Neural crest cell (in vitro differentiated cells): Measurements from ENCODE around the gene PIWIL4. TPM values are rescaled to one million over a fixed set of nuclear protein-coding genes. Genes with fewer than 3 reads are reported as not detected.

ENCODE experiments used
- DNase-seq: peaks from one replicate; pipeline ENCODE4 v3.0.0; 2021; ENCODE audit warnings: low read depth, mixed read lengths, low spot score
- H3K27ac Mint-ChIP-seq: one replicate; pipeline ENCODE4 v1.8.0; 2021; ENCODE audit warnings: mild to moderate bottlenecking, mixed read lengths; ENCODE audit not compliant: unreplicated experiment
- H3K27me3 Mint-ChIP-seq: 2 replicates; pipeline ENCODE4 v1.8.0; 2021; ENCODE audit warnings: low read depth, mild to moderate bottlenecking, mixed read lengths
- H3K36me3 Mint-ChIP-seq: 2 replicates; pipeline ENCODE4 v1.8.0; 2021; ENCODE audit warnings: low read depth, mild to moderate bottlenecking, mixed read lengths
- H3K4me1 Mint-ChIP-seq: 2 replicates; pipeline ENCODE4 v1.8.0; 2021; ENCODE audit warnings: mixed read lengths
- H3K4me3 Mint-ChIP-seq: one replicate; pipeline ENCODE4 v1.8.0; 2021; ENCODE audit warnings: mild to moderate bottlenecking, mixed read lengths
- H3K9me3 Mint-ChIP-seq: 2 replicates; pipeline ENCODE4 v1.8.0; 2021; ENCODE audit warnings: mixed read lengths
- total RNA-seq: library from RNA; stranded (reverse); gene quantifications from 2 replicates; pipeline ENCODE4 v1.2.1, GENCODE V29; 2021
- TF ChIP-seq, protein P1 (sequence below): fragments of 200-600 bp; sonication (generic); conservative IDR thresholded peaks from 2 replicates; pipeline ENCODE4 v1.5.0; 2021; ENCODE audit warnings: antibody characterized with exemption, mild to moderate bottlenecking

Gene PIWIL4
- total RNA-seq, 1 donor from 2014 or later = 0.72 TPM

DNA sequence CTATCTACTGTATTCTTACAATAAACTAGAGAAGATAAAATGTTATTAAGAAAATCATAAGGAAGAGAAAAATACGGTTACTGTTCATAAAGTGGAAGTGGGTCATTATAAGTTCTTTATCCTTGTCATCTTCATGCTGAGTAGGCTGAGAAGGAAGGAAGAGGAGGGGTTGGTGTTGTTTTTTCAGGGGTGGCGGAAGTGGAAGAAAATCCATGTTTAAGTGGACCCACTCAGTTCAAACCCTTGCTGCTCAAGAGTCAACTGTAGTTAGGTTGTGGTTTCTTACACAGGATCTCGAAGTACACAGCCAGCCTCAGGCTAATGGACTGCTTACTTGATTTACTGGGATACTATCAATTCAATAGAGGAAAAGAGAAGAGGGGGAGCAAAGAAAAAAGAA lies 63.1 kb downstream of the PIWIL4 start:
- TF ChIP-seq, protein P1, sequence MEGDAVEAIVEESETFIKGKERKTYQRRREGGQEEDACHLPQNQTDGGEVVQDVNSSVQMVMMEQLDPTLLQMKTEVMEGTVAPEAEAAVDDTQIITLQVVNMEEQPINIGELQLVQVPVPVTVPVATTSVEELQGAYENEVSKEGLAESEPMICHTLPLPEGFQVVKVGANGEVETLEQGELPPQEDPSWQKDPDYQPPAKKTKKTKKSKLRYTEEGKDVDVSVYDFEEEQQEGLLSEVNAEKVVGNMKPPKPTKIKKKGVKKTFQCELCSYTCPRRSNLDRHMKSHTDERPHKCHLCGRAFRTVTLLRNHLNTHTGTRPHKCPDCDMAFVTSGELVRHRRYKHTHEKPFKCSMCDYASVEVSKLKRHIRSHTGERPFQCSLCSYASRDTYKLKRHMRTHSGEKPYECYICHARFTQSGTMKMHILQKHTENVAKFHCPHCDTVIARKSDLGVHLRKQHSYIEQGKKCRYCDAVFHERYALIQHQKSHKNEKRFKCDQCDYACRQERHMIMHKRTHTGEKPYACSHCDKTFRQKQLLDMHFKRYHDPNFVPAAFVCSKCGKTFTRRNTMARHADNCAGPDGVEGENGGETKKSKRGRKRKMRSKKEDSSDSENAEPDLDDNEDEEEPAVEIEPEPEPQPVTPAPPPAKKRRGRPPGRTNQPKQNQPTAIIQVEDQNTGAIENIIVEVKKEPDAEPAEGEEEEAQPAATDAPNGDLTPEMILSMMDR = no peak
- H3K4me1 Mint-ChIP-seq = no peaks in the 10 kb centered on the region
- H3K27ac Mint-ChIP-seq = no peak overlapping the region
- peaks cover 5% of the 10 kb centered on the region for H3K36me3 Mint-ChIP-seq
- no peak overlapping the region for H3K4me3 Mint-ChIP-seq
- peaks cover 6% of the 10 kb centered on the region for H3K9me3 Mint-ChIP-seq
- no peaks in the 10 kb centered on the region for H3K27me3 Mint-ChIP-seq
- DNase-seq = no peak

DNA sequence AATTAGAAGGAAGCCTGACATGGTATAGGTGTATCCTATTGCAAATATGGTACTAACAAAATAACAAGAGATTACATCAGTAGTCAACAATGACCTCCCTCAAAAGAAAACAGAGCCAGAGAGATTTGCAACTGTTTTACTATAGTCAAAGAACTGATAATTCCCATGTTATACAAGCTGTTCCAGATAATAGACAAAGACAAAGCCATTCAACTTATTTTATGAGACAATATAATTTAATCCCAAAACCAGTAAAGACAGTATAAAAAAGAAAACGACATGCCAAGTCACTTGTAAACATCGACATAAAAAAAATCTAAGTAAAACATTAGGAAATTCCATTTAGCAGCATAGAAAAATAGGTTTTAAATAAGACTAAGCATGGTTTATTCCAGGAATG lies 65.2 kb downstream of the PIWIL4 start:
- H3K4me1 Mint-ChIP-seq = no peaks in the 10 kb centered on the region
- no peaks in the 10 kb centered on the region for H3K9me3 Mint-ChIP-seq
- H3K27me3 Mint-ChIP-seq = no peaks in the 10 kb centered on the region
- no peak for DNase-seq
- TF ChIP-seq, protein P1 = no peak
- H3K4me3 Mint-ChIP-seq = no peak overlapping the region
- no peaks in the 10 kb centered on the region for H3K36me3 Mint-ChIP-seq
- no peak overlapping the region for H3K27ac Mint-ChIP-seq

DNA sequence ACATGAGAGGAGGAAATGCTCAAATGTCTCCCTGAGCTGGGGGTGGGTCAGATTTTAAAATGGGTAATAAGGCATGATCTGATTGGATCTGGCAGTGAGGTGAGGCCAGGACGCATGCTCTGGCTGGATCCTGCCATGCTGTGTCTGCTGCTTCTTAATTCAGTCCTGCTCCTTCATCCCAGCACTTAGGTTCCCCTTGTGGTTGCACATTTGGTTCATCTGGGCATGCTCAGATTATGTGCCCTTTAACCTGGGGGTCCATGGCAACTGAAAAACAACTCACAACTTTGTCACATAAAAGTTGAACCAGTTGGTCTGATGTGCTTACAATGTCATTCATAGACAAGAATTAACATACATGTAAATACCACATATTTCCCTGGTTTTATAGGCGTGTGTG lies 67.9 kb downstream of the PIWIL4 start:
- H3K27ac Mint-ChIP-seq = no peak overlapping the region
- H3K36me3 Mint-ChIP-seq = no peaks in the 10 kb centered on the region
- no peaks in the 10 kb centered on the region for H3K27me3 Mint-ChIP-seq
- no peaks in the 10 kb centered on the region for H3K4me1 Mint-ChIP-seq
- DNase-seq = no peak
- H3K9me3 Mint-ChIP-seq = no peaks in the 10 kb centered on the region
- no peak overlapping the region for H3K4me3 Mint-ChIP-seq
- TF ChIP-seq, protein P1 = no peak

DNA sequence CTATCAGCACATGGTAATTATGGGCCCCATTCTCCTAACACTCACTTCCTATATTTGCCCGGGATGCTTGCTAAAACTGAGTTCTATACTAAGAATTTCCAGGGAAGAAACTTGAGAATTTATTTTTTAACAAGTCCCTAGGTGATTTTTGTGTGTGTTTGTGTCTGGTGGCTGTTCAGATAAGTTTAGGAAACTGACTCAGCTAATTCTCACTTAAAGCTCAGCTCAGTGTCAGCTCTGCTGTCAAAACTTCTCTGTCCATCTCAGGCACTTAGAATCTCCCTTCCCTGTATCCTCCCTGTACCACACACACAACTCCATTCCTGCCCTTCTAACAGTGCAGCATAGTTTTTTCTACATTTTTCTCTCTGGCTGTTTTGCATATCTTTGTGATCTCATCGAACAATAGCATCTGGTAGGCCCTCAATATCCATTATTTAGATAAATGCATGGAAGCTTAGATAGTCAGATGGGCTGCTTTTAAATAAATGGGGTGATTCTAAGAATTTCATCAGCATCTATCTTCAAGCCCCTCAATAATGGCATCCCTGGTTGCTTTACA lies 69.3 kb downstream of the PIWIL4 start:
- Mint-ChIP-seq H3K4me1 (no peaks in the 10 kb centered on the region), H3K27me3 (no peaks in the 10 kb centered on the region), H3K9me3 (no peaks in the 10 kb centered on the region), H3K36me3 (no peaks in the 10 kb centered on the region), H3K27ac (peak overlapping the region; percentile 31), H3K4me3 (no peak overlapping the region)
- TF ChIP-seq, protein P1 = no peak
- no peak for DNase-seq

DNA sequence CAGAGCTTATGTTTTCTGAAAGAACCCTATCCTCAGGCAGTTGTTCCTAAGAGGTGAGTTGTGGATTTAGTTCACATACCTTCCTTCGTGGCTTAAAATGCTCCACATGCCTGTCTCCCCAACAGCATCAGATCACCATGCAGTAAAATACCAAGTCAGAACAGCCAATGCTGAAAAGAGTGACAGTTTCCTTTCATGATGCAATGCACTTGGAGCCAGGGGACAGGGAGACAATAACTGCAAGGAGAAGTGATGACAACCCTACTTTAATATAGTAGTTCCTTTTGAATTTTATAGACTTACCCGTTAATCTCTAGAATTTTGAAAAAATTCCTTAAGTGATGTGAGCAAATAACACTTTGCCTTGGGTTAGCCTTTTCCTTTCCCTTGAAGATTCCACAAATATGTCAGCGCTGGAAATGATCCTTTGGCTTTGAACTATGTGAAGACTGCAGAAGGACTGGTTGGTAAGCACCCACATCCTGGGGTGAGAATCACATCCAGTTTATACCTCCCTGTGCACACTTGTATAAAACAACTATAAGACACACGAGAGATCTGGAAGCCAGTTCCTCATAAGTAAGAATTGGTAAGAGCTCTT lies 71.2 kb downstream of the PIWIL4 start:
- TF ChIP-seq, protein P1 = no peak
- no peak for DNase-seq
- Mint-ChIP-seq H3K9me3 (no peaks in the 10 kb centered on the region), H3K4me3 (no peak overlapping the region), H3K4me1 (no peaks in the 10 kb centered on the region), H3K27ac (no peak overlapping the region), H3K36me3 (no peaks in the 10 kb centered on the region), H3K27me3 (peaks cover 5% of the 10 kb centered on the region)
